ENCODE data around the gene TESK1.

DNA sequence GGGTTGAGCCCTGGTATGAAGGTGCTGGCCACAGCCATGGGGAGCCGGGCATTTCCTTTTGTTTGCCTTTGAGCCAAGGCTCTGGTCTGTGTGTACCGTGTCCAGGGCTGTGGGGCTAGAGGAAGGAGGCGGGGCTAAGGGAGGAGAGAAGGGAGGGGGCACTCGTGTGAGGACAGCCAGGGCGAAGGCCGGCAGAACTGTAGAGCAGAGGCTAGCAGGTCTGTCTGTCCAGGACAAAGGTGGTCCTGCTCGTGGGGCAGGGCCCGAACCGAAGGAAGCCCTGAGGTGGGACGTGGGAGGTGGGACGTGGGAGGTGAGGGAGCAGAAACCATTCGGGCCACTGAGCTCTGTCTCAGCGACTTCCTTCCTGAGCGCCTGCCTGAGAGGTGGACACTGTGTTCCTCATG lies 41.3 kb upstream of the TESK1 start:
- TF ChIP-seq, protein P1, sequence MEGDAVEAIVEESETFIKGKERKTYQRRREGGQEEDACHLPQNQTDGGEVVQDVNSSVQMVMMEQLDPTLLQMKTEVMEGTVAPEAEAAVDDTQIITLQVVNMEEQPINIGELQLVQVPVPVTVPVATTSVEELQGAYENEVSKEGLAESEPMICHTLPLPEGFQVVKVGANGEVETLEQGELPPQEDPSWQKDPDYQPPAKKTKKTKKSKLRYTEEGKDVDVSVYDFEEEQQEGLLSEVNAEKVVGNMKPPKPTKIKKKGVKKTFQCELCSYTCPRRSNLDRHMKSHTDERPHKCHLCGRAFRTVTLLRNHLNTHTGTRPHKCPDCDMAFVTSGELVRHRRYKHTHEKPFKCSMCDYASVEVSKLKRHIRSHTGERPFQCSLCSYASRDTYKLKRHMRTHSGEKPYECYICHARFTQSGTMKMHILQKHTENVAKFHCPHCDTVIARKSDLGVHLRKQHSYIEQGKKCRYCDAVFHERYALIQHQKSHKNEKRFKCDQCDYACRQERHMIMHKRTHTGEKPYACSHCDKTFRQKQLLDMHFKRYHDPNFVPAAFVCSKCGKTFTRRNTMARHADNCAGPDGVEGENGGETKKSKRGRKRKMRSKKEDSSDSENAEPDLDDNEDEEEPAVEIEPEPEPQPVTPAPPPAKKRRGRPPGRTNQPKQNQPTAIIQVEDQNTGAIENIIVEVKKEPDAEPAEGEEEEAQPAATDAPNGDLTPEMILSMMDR (IDR thresholded peaks at IDR 0.05; ENCODE audit: low read length) = no peak
- no peak for TF ChIP-seq EZH2 (optimal IDR thresholded peaks at IDR 0.05; ENCODE audit: low read depth, low read length)
- TF ChIP-seq EZH2phosphoT487 (IDR thresholded peaks at IDR 0.05; ENCODE audit: low read length) = no peak

All from MM.1S (cell line).